Suprapubic skin (tissue), 4 donors: ENCODE results near the gene PSMD13. TPM values are rescaled to one million over a fixed set of nuclear protein-coding genes. Genes with fewer than 3 reads are reported as not detected.
"Not testable (repeated sequence)": the region's sequence is repeated elsewhere in the genome, so short reads cannot be mapped to it uniquely, and the experiment has no call there.

ENCODE experiments used
- DNase-seq, 2 donors: peaks; one replicate each; pipeline ENCODE4 v3.0.0-alpha.2; 2019; ENCODE audit warnings: low spot score in 2 of 2
- H3K27ac ChIP-seq: fragments of 200-600 bp; sonication (generic); one replicate; pipeline ENCODE4 v1.5.1; 2019
- H3K27me3 ChIP-seq: fragments of 200-600 bp; sonication (generic); one replicate; pipeline ENCODE4 v1.5.1; 2019
- H3K36me3 ChIP-seq: fragments of 200-600 bp; sonication (generic); one replicate; pipeline ENCODE4 v1.5.1; 2019
- H3K4me1 ChIP-seq: fragments of 200-600 bp; sonication (generic); one replicate; pipeline ENCODE4 v1.5.1; 2019
- H3K4me3 ChIP-seq: fragments of 200-600 bp; sonication (generic); one replicate; pipeline ENCODE4 v1.5.1; 2019; ENCODE audit warnings: mild to moderate bottlenecking
- H3K9me3 ChIP-seq: fragments of 200-600 bp; sonication (generic); one replicate; pipeline ENCODE4 v1.5.1; 2019
- EP300 ChIP-seq: sonication (generic); formaldehyde crosslinking; IDR thresholded peaks from one replicate; pipeline ENCODE4 v1.6.1; 2017; ENCODE audit warnings: antibody characterized with exemption
- POLR2A ChIP-seq, 2 donors: fragments of 450-650 bp; IDR thresholded peaks; one replicate each; pipeline ENCODE4 v1.6.1; 2017; ENCODE audit warnings: antibody characterized with exemption in 2 of 2, mild to moderate bottlenecking in 2 of 2, moderate library complexity in 2 of 2
- POLR2AphosphoS5 ChIP-seq, 3 donors: sonication (generic); formaldehyde crosslinking; IDR thresholded peaks; one replicate each; pipeline ENCODE4 v1.6.1; 2017; ENCODE audit warnings: antibody characterized with exemption in 3 of 3
- WGBS: methylation state at CpG from one replicate; pipeline ENCODE4 v1.1.5; 2018; 5-methylcytosine and 5-hydroxymethylcytosine counted together
- total RNA-seq, 4 donors: library from RNA; depleted of rRNA; stranded (reverse); fragments of >200 nt; gene quantifications; one replicate each; pipeline ENCODE4 v1.1.0, GENCODE V29; 2016
- TF ChIP-seq, protein P1 (sequence below), 2 donors: fragments of 200-600 bp in 1 of 2; fragments of 450-650 bp in 1 of 2; sonication (generic) in 1 of 2; IDR thresholded peaks; one replicate each; pipeline ENCODE4 v1.5.1; 2016 to 2019; ENCODE audit warnings: antibody characterized with exemption in 2 of 2, mild to moderate bottlenecking in 1 of 2, moderate library complexity in 1 of 2

Gene PSMD13
- total RNA-seq, 4 donors from 2014 or later = 70.3 to 97.8 (median 87.3) TPM

DNA sequence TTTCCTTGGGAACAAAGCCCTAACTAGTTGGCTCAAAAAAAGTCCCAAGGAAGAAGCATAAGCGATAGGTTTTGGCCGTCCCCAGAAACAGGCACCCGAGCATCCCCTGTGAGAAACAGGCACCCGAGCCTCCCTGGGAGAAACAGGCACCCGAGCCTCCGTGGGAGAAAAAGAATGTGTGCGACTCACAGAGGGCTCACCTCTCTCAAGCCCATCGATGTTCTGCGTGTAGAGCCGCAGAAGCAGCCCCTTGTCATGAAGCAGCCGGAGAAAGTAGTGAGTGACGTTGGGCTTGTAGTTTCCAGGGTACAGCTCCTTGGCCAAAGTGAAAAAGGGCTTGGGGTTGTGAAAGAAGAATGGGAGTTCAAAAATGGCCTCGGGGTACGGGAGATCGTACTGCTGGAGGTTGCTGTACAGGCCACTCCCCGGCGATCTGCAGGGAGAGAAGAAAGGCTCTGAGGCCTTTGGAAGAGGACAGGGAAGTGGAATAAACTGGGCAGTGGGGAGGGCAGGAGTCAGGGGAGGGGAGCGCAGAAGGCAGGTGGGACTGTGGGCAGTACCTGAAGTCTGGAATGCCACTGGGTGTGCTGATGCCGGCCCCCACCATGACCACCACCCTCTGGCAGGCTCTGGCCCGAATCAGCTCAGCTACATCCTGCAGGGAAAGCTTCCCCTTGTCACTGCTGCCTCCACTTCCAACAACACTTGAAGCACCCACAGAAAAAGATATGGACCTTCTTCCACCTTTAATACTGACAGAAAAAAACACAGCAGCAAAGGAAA, 3.8 kb upstream of the PSMD13 start:
- 86% methylated on average over 20 of the region's 20 CpGs for WGBS
- no peak overlapping the region for H3K27ac ChIP-seq
- TF ChIP-seq EP300 (no peak), POLR2A (IDR thresholded peaks at IDR 0.05) (no peak), POLR2AphosphoS5 (IDR thresholded peaks at IDR 0.05) (no peak)
- TF ChIP-seq, protein P1, sequence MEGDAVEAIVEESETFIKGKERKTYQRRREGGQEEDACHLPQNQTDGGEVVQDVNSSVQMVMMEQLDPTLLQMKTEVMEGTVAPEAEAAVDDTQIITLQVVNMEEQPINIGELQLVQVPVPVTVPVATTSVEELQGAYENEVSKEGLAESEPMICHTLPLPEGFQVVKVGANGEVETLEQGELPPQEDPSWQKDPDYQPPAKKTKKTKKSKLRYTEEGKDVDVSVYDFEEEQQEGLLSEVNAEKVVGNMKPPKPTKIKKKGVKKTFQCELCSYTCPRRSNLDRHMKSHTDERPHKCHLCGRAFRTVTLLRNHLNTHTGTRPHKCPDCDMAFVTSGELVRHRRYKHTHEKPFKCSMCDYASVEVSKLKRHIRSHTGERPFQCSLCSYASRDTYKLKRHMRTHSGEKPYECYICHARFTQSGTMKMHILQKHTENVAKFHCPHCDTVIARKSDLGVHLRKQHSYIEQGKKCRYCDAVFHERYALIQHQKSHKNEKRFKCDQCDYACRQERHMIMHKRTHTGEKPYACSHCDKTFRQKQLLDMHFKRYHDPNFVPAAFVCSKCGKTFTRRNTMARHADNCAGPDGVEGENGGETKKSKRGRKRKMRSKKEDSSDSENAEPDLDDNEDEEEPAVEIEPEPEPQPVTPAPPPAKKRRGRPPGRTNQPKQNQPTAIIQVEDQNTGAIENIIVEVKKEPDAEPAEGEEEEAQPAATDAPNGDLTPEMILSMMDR (IDR thresholded peaks at IDR 0.05) = no peak
- H3K9me3 ChIP-seq = no peaks in the 10 kb centered on the region
- no peaks in the 10 kb centered on the region for H3K27me3 ChIP-seq
- peaks cover 17% of the 10 kb centered on the region for H3K4me1 ChIP-seq
- no peak overlapping the region for H3K4me3 ChIP-seq
- peaks cover 15% of the 10 kb centered on the region for H3K36me3 ChIP-seq
- peak in 1 of 2 donors; percentile 33 for DNase-seq

DNA sequence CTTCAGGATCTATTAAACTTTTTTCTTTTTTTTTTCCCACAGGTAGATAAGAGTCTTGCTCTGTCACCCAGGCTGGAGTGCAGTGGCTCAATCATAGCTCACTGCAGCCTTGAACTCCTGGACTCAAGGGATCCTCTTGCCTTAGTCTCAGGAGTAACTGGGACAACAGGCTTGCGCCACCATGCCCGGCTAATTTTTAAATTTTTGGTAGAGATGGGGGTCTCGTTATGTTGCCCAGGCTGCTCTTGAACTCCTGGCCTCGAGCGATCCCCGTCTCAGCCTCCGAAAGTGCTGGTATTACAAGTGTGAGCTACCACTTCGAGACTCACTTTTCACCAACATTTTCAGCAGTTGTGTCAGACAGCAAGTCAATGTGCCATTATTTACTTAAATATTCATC, 1.6 kb upstream of the PSMD13 start:
- Histone ChIP-seq H3K4me1 (peaks cover 22% of the 10 kb centered on the region), H3K9me3 (no peaks in the 10 kb centered on the region), H3K27me3 (no peaks in the 10 kb centered on the region), H3K27ac (no peak overlapping the region), H3K36me3 (peaks cover 19% of the 10 kb centered on the region), H3K4me3 (peak overlapping the region; percentile 82)
- DNase-seq = peak in 1 of 2 donors; percentile 53
- TF ChIP-seq EP300 (no peak), POLR2AphosphoS5 (IDR thresholded peaks at IDR 0.05) (no peak), POLR2A (IDR thresholded peaks at IDR 0.05) (no peak)
- TF ChIP-seq, protein P1 (IDR thresholded peaks at IDR 0.05) = no peak
- 79% methylated on average over 8 of the region's 8 CpGs for WGBS

DNA sequence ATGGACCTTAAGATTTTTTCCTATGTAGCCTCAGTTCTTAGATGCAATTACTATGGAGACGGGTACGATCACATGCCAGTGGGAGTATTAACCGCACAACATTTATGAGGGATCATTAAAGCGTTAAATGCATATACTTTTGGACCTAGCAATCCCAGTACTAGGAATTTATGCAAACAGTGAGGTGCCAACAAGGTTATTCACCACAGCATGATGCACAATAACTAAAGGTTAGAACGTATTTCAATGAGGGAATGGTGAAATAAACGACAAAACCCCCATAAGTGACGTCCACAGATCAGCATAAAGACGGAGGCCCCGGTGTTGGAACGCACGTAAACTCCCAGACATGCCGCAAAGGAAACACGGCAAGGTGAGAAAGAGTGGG, 1.2 kb upstream of the PSMD13 start:
- peak overlapping the region; percentile 82 for H3K4me3 ChIP-seq
- DNase-seq = no peak
- H3K27me3 ChIP-seq = no peaks in the 10 kb centered on the region
- peaks cover 19% of the 10 kb centered on the region for H3K36me3 ChIP-seq
- H3K9me3 ChIP-seq = no peaks in the 10 kb centered on the region
- TF ChIP-seq POLR2A (IDR thresholded peaks at IDR 0.05) = no peak
- TF ChIP-seq, protein P1 (IDR thresholded peaks at IDR 0.05) = no peak
- TF ChIP-seq EP300 = no peak
- TF ChIP-seq POLR2AphosphoS5 (IDR thresholded peaks at IDR 0.05) = no peak
- WGBS = 0% methylated on average over 13 of the region's 13 CpGs
- peak overlapping the region; percentile 92 for H3K27ac ChIP-seq
- H3K4me1 ChIP-seq = peaks cover 22% of the 10 kb centered on the region

DNA sequence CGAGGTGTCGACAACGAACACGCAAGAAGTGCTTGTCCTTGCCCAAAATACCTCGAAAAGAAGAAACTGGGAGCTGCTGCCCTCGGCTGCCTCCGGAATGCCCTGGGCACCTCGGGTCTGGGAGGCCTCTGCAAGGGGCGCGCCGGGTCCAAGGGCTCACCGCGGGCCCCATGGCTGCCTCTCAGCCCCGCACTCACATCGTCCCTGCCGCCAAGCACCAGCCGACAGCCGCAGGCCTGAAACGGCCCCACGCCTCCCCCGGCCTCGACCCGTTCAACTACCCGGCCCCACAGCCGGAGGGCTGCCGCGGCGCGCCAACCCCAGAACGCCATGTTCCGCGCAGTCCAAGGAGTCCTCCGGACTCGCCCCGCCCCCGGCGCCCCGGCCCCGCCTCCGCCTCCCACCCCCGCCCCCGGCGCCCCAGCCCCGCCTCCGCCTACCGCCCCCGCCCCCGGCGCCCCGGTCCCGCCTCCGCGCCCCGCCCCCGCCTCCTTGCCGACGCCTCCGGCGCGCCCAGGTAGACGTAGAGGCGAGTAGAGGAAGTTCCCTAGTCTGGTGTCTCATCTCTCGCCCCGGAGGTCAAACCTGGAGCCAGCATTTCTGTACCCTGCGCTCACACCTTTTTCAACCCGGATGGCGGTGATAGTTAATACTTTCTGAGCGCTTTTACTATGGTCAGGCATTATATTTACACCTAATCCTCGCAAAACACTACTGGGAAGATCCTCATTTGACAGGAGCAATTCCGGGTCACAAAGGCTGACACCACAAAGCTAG, 591 bp upstream of the PSMD13 start, which contains the start of gene SIRT3:
TSS of gene SIRT3 (minus strand) at position 346 of the 777 bp plus-strand sequence. CDS start at position 332, 14 bp downstream.
- H3K4me3 ChIP-seq = peak within 1 kb of the TSS; percentile 82
- no peaks in the 10 kb centered on the region for H3K27me3 ChIP-seq
- 0% methylated on average over 16 of the region's 70 CpGs for WGBS
- H3K4me1 ChIP-seq = peaks cover 22% of the 10 kb centered on the region
- peak; percentile 88 to 90 for DNase-seq
- H3K27ac ChIP-seq = peak within 1 kb of the TSS; percentile 92
- peaks cover 23% of the 10 kb centered on the region for H3K36me3 ChIP-seq
- no peaks in the 10 kb centered on the region for H3K9me3 ChIP-seq
- TF ChIP-seq POLR2A (IDR thresholded peaks at IDR 0.05) (no peak), POLR2AphosphoS5 (IDR thresholded peaks at IDR 0.05) (no peak), EP300 (no peak)
- TF ChIP-seq, protein P1 (IDR thresholded peaks at IDR 0.05) = no peak

DNA sequence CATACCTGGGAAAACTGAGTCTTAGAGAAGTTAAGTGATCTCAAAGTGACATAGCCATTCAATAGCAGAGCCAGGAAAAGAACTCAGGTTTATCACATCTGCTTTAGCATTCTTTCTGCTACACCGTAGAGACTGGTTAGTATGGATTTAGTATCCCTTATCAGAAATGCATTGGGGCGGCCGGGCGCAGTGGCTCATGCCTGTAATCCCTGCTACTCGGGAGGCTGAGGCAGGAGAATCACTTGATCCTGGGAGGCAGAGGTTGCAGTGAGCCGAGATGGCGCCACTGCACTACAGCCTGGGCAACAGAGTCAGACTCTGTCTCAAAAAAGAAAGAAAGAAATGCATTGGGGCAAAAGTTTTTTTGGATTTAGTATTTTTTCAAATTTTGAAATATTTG, 1.6 kb downstream of the PSMD13 start:
- H3K36me3 ChIP-seq = peaks cover 30% of the 10 kb centered on the region
- 85% methylated on average over 7 of the region's 7 CpGs for WGBS
- H3K27ac ChIP-seq, H3K27me3 ChIP-seq, H3K9me3 ChIP-seq: not testable (repeated sequence)
- DNase-seq = peak in 1 of 2 donors; percentile 40
- peaks cover 22% of the 10 kb centered on the region for H3K4me1 ChIP-seq
- peak overlapping the region; percentile 82 for H3K4me3 ChIP-seq
